ENCODE measurements around the gene CPM. TPM values are rescaled to one million over a fixed set of nuclear protein-coding genes. Genes with fewer than 3 reads are reported as not detected.

The CPM gene
- total RNA-seq, 2 experiments from 2014 or later: 3.8 to 13.0 TPM

DNA sequence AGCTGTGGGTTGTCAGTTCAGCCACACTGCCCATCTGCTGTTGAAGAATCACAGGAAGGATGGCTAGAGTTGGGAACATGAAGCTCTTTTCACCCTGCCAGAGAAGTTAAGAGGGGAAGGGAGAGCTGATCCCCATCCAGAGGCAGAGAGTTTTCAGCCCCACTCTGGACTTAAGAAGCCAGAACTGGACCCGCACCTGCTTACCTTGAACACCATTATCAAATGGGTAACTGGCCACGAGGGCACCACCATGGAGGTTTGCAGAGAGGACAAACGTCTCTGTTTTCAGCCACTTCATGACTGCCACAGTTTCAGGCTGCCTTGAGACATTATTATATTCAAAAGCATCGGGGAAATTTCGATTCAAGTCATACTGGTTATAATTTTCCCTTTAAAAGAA lies 63.0 kb downstream of the CPM start:
- Histone ChIP-seq H2AFZ (ENCODE audit: low read length) (no peak overlapping the region), H3K79me2 (ENCODE audit: insufficient read depth, low read depth, low read length) (no peaks in the 10 kb centered on the region), H3K9me3 (ENCODE audit: low read length) (no peaks in the 10 kb centered on the region), H3K4me1 (ENCODE audit: insufficient read depth, low read length, poor library complexity, severe bottlenecking) (peaks cover 15% of the 10 kb centered on the region), H3K27ac (ENCODE audit: low read depth, low read length, poor library complexity, severe bottlenecking) (no peak overlapping the region), H3K36me3 (ENCODE audit: insufficient read depth, low read length) (no peaks in the 10 kb centered on the region), H3K4me3 (ENCODE audit: low read depth, low read length, poor library complexity, severe bottlenecking) (no peak overlapping the region), H3K4me2 (ENCODE audit: low read length) (no peak overlapping the region), H4K20me1 (ENCODE audit: insufficient read depth, low read length) (no peaks in the 10 kb centered on the region), H3K9me2 (ENCODE audit: insufficient read depth, low read length) (no peaks in the 10 kb centered on the region)
- ChIA-PET POLR2A (interaction anchor here (0.5 to 1.7 kb wide), 4 partner anchors 10 to 544 kb away, joined by 3 read pairs; no protein-coding TSS in a partner anchor), CTCF (ENCODE audit: unreplicated experiment) (interaction anchor here (1.1 to 1.6 kb wide), 2 partner anchors 10 to 200 kb away, joined by 4 to 5 read pairs; no protein-coding TSS in a partner anchor)
- intact Hi-C loops (cut with micrococcal nuclease; ENCODE audit: unreplicated experiment): no loop called here
- DNase-seq (ENCODE audit: low spot score): no peak
- no TSS peak for BruUV-seq (replicated peaks)
- TF ChIP-seq, protein P1, sequence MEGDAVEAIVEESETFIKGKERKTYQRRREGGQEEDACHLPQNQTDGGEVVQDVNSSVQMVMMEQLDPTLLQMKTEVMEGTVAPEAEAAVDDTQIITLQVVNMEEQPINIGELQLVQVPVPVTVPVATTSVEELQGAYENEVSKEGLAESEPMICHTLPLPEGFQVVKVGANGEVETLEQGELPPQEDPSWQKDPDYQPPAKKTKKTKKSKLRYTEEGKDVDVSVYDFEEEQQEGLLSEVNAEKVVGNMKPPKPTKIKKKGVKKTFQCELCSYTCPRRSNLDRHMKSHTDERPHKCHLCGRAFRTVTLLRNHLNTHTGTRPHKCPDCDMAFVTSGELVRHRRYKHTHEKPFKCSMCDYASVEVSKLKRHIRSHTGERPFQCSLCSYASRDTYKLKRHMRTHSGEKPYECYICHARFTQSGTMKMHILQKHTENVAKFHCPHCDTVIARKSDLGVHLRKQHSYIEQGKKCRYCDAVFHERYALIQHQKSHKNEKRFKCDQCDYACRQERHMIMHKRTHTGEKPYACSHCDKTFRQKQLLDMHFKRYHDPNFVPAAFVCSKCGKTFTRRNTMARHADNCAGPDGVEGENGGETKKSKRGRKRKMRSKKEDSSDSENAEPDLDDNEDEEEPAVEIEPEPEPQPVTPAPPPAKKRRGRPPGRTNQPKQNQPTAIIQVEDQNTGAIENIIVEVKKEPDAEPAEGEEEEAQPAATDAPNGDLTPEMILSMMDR (conservative IDR thresholded peaks at IDR 0.05; ENCODE audit: low read length): no peak
- no peak for TF ChIP-seq EZH2phosphoT487 (IDR thresholded peaks at IDR 0.05; ENCODE audit: borderline replicate concordance, low read depth, low read length)

DNA sequence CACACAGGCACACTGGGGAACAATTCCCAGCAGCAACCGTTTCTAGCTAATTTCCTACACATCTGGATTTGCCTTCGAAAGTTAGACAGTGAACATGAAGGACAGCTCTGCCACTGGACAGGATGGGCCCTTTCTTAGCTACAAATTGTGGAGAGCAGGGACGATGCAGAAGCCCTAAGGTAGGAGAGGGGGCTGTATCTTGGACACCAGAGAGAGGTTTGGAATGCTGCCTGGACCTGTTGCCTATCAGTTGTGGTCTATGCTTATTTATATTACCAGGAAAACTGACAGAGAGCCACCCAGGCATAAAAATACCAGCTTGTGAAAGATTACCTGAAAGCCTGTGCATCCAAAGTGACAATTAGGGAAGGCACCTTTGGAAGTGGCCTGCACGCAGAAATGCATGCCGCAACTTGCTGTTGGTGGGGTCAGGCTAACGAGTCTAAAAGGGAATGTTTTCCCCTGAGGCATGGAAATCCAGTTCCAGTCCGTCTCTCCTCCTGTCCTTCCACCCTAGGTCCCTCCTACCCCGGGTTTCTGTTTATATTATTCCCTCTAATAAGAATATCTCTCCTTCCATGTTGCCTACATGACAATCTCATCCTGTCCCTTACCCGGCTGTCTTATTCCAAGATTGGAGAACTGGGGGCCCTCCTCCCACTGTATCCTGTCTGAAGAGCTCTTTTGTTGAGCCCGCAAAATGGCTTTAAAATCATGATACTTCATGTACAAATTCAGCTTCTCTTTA lies 64.8 kb downstream of the CPM start:
- ChIA-PET POLR2A (interaction anchor here (0.5 to 1.9 kb wide), 7 partner anchors 9 to 201 kb away, joined by 3 to 7 read pairs (median 3); no protein-coding TSS in a partner anchor), CTCF (ENCODE audit: unreplicated experiment) (no interaction called here)
- Histone ChIP-seq H3K27ac (ENCODE audit: low read depth, low read length, poor library complexity, severe bottlenecking) (no peak overlapping the region), H3K79me2 (ENCODE audit: insufficient read depth, low read depth, low read length) (no peaks in the 10 kb centered on the region), H3K9me2 (ENCODE audit: insufficient read depth, low read length) (no peaks in the 10 kb centered on the region), H3K4me2 (ENCODE audit: low read length) (no peak overlapping the region), H3K4me1 (ENCODE audit: insufficient read depth, low read length, poor library complexity, severe bottlenecking) (peaks cover 23% of the 10 kb centered on the region), H3K9me3 (ENCODE audit: low read length) (no peaks in the 10 kb centered on the region), H4K20me1 (ENCODE audit: insufficient read depth, low read length) (no peaks in the 10 kb centered on the region), H3K36me3 (ENCODE audit: insufficient read depth, low read length) (no peaks in the 10 kb centered on the region), H3K4me3 (ENCODE audit: low read depth, low read length, poor library complexity, severe bottlenecking) (no peak overlapping the region), H2AFZ (ENCODE audit: low read length) (no peak overlapping the region)
- intact Hi-C loops (cut with micrococcal nuclease; ENCODE audit: unreplicated experiment): loop anchor here (5.0 kb wide), 1 partner anchor 289 kb away; no protein-coding TSS in a partner anchor
- DNase-seq (ENCODE audit: low spot score): no peak
- no TSS peak for BruUV-seq (replicated peaks)
- TF ChIP-seq, protein P1 (conservative IDR thresholded peaks at IDR 0.05; ENCODE audit: low read length): no peak

DNA sequence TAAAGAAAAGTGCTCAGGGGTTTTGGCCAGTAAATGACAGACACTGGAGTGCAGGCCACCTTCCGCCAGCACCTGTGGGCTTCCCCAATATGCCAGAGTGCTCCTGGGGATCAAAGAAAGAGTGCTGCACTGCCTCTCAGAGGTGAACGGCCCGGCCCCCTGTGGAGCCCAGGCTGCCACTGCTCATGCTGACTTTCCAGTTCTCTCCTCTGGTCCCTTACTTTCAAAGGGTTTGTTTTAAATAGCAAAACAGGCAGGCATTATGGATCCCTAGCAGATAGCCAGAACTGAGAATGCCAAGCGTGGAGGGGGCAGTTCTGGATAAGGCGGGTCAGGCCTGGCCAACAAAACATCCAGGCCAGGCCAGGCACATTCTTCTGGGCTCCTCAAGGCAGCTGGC lies 65.4 kb downstream of the CPM start:
- intact Hi-C loops (cut with micrococcal nuclease; ENCODE audit: unreplicated experiment): loop anchor here (5.0 kb wide), 1 partner anchor 290 kb away; no protein-coding TSS in a partner anchor
- Histone ChIP-seq H3K36me3 (ENCODE audit: insufficient read depth, low read length) (no peaks in the 10 kb centered on the region), H4K20me1 (ENCODE audit: insufficient read depth, low read length) (no peaks in the 10 kb centered on the region), H3K4me1 (ENCODE audit: insufficient read depth, low read length, poor library complexity, severe bottlenecking) (peaks cover 23% of the 10 kb centered on the region), H3K9me2 (ENCODE audit: insufficient read depth, low read length) (no peaks in the 10 kb centered on the region), H3K79me2 (ENCODE audit: insufficient read depth, low read depth, low read length) (no peaks in the 10 kb centered on the region), H3K27ac (ENCODE audit: low read depth, low read length, poor library complexity, severe bottlenecking) (no peak overlapping the region), H3K4me2 (ENCODE audit: low read length) (no peak overlapping the region), H2AFZ (ENCODE audit: low read length) (no peak overlapping the region), H3K4me3 (ENCODE audit: low read depth, low read length, poor library complexity, severe bottlenecking) (no peak overlapping the region), H3K9me3 (ENCODE audit: low read length) (no peaks in the 10 kb centered on the region)
- CTCF ChIA-PET (ENCODE audit: unreplicated experiment): interaction anchor here (0.7 to 0.9 kb wide), 2 partner anchors 44 to 236 kb away, joined by 3 read pairs; no protein-coding TSS in a partner anchor
- BruUV-seq (replicated peaks): no TSS peak
- POLR2A ChIA-PET: interaction anchor here (0.5 to 1.9 kb wide), 7 partner anchors 9 to 207 kb away, joined by 3 to 7 read pairs (median 4); no protein-coding TSS in a partner anchor
- no peak for DNase-seq (ENCODE audit: low spot score)
- TF ChIP-seq, protein P1 (conservative IDR thresholded peaks at IDR 0.05; ENCODE audit: low read length): no peak
- no peak for TF ChIP-seq EZH2phosphoT487 (IDR thresholded peaks at IDR 0.05; ENCODE audit: borderline replicate concordance, low read depth, low read length)
